HEK293 (cell line): ENCODE data around the gene BBS7.

ENCODE experiments used
- CTCF ChIP-seq: fragments of 450-650 bp; formaldehyde crosslinking; IDR thresholded peaks from 2 replicates; pipeline ENCODE4 v1.5.1; 2016; ENCODE audit warnings: missing biosample characterization, missing genetic modification characterization
- ELK4 ChIP-seq: IDR thresholded peaks from 2 replicates; pipeline ENCODE4 v1.6.1; 2011; ENCODE audit warnings: mild to moderate bottlenecking, low read depth, low read length, borderline replicate concordance
- REST ChIP-seq: fragments of 450-650 bp; formaldehyde crosslinking; IDR thresholded peaks from 2 replicates; pipeline ENCODE4 v1.5.1; 2016; ENCODE audit warnings: missing biosample characterization, missing genetic modification characterization
- ZBTB8A ChIP-seq: fragments of 450-650 bp; formaldehyde crosslinking; IDR thresholded peaks from 2 replicates; pipeline ENCODE4 v1.5.1; 2016; ENCODE audit warnings: missing biosample characterization, missing genetic modification characterization
- ZNF132 ChIP-seq: fragments of 450-650 bp; formaldehyde crosslinking; IDR thresholded peaks from 2 replicates; pipeline ENCODE4 v1.5.1; 2017; ENCODE audit warnings: missing biosample characterization, missing genetic modification characterization, borderline replicate concordance
- ZNF274 ChIP-seq, 2 experiments: fragments of 200-500 bp in 1 of 2; fragments of 450-650 bp in 1 of 2; sonication (Bioruptor generic) in 1 of 2; formaldehyde crosslinking in 1 of 2; IDR thresholded peaks; 2 replicates each; pipeline versions ENCODE4 v1.5.1 to v1.6.1; 2014 to 2016; ENCODE audit warnings: borderline replicate concordance in 1 of 2, inconsistent platforms in 1 of 2, low read length in 1 of 2, missing biosample characterization in 1 of 2, missing genetic modification characterization in 1 of 2
- ZNF501 ChIP-seq: fragments of 450-650 bp; formaldehyde crosslinking; IDR thresholded peaks from 2 replicates; pipeline ENCODE4 v1.5.1; 2016; ENCODE audit warnings: missing biosample characterization, missing genetic modification characterization
- TF ChIP-seq, protein P1 (sequence below): fragments of 450-650 bp; IDR thresholded peaks from 2 replicates; pipeline ENCODE4 v1.5.1; 2018; ENCODE audit warnings: missing biosample characterization, missing genetic modification characterization
- TF ChIP-seq, protein P2 (sequence below): fragments of 450-650 bp; formaldehyde crosslinking; IDR thresholded peaks from 2 replicates; pipeline ENCODE4 v1.5.1; 2017; ENCODE audit warnings: missing biosample characterization, missing genetic modification characterization
- TF ChIP-seq, protein P3 (sequence below): fragments of 450-650 bp; formaldehyde crosslinking; IDR thresholded peaks from 2 replicates; pipeline ENCODE4 v1.5.1; 2016; ENCODE audit warnings: missing biosample characterization, missing genetic modification characterization

DNA sequence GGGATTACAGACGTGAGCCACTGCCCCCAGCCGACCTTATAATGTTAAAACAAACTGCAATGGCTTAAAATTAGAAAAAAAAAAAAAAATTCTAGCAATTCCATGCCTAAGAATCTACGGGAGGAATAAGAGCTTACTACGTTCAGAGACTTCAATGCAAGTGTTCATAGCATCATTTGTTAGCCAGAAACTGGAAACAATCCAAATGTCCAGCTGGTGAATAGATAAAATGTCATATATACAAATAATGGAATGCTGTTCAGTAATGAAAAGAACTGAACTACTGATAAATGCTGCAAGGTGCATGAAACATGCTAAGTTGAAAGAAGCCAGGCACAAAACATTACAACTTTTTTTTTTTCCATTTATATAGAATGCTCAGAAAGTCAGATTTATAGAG, 63.9 kb downstream of the BBS7 start:
- no peak for TF ChIP-seq CTCF (tag by site-specific recombination)
- TF ChIP-seq ELK4: no peak
- no peak for TF ChIP-seq ZNF501 (tag by site-specific recombination)
- TF ChIP-seq, protein P1, sequence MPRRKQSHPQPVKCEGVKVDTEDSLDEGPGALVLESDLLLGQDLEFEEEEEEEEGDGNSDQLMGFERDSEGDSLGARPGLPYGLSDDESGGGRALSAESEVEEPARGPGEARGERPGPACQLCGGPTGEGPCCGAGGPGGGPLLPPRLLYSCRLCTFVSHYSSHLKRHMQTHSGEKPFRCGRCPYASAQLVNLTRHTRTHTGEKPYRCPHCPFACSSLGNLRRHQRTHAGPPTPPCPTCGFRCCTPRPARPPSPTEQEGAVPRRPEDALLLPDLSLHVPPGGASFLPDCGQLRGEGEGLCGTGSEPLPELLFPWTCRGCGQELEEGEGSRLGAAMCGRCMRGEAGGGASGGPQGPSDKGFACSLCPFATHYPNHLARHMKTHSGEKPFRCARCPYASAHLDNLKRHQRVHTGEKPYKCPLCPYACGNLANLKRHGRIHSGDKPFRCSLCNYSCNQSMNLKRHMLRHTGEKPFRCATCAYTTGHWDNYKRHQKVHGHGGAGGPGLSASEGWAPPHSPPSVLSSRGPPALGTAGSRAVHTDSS (tag by site-specific recombination): no peak
- no peak for TF ChIP-seq ZNF274 (IDR thresholded peaks at IDR 0.05; ENCODE audit: low read length)
- TF ChIP-seq ZNF274 (tag by site-specific recombination; IDR thresholded peaks at IDR 0.05; ENCODE audit: borderline replicate concordance): no peak
- TF ChIP-seq ZNF132: no peak
- TF ChIP-seq ZBTB8A: no peak
- no peak for TF ChIP-seq REST (tag by site-specific recombination)
- TF ChIP-seq, protein P2, sequence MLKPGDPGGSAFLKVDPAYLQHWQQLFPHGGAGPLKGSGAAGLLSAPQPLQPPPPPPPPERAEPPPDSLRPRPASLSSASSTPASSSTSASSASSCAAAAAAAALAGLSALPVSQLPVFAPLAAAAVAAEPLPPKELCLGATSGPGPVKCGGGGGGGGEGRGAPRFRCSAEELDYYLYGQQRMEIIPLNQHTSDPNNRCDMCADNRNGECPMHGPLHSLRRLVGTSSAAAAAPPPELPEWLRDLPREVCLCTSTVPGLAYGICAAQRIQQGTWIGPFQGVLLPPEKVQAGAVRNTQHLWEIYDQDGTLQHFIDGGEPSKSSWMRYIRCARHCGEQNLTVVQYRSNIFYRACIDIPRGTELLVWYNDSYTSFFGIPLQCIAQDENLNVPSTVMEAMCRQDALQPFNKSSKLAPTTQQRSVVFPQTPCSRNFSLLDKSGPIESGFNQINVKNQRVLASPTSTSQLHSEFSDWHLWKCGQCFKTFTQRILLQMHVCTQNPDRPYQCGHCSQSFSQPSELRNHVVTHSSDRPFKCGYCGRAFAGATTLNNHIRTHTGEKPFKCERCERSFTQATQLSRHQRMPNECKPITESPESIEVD (tag by site-specific recombination): no peak
- TF ChIP-seq, protein P3, sequence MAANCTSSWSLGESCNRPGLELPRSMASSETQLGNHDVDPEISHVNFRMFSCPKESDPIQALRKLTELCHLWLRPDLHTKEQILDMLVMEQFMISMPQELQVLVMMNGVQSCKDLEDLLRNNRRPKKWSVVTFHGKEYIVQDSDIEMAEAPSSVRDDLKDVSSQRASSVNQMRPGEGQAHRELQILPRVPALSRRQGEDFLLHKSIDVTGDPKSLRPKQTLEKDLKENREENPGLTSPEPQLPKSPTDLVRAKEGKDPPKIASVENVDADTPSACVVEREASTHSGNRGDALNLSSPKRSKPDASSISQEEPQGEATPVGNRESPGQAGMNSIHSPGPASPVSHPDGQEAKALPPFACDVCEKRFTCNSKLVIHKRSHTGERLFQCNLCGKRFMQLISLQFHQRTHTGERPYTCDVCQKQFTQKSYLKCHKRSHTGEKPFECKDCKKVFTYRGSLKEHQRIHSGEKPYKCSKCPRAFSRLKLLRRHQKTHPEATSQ (tag by site-specific recombination): no peak
